NCI-H146 treated with DMSO at 0.1 percent for 48 hours (cell line): ENCODE results near the gene PTGS1.
"Not testable (repeated sequence)": the region's sequence is repeated elsewhere in the genome, so short reads cannot be mapped to it uniquely, and the experiment has no call there.

Source experiments
- DNase-seq: peaks from one replicate; lab custom pipeline; 2025; ENCODE audit not compliant: unreplicated experiment; lab: John Stamatoyannopoulos, UW

The PTGS1 gene

DNA sequence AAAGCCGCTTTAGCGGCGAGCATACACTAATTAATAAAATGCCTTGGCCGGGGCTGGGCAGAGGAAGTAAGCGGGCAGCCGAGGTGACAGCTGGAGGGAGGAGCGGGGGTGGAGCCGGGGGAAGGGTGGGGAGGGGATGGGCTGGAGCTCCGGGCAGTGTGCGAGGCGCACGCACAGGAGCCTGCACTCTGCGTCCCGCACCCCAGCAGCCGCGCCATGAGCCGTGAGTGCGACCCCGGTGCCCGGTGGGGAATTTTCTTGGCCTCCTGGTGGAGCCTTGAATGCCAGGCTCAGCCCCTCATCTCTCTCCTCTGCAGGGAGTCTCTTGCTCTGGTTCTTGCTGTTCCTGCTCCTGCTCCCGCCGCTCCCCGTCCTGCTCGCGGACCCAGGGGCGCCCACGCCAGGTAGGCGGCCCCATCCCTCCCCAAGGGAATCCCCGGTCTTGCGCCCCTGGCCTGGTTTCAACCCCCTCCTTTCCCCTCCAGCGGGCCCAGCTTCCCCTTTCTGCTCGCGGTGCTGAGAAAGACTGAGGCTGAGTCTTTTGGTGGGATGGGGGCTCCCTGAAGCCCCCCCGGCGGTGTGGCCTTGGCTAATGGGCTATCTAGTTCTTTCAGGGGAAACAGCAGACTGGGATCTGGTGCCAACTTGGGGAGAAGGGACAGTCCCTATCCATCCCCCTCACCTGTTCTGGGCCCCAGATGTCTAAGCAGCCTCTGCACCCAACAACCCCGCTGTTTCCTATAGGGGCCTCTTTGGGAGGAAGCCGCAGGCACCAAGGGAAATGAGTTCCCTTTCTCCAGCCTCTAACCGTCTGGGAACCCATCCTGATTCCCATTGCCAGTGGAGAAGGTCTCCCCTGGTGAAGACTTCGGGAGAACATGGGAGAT is at the start of gene PTGS1:
TSS of gene PTGS1 (plus strand) at position 156 of the 887 bp plus-strand sequence. CDS start at position 217, 61 bp downstream.
- DNase-seq: peak; percentile 14

DNA sequence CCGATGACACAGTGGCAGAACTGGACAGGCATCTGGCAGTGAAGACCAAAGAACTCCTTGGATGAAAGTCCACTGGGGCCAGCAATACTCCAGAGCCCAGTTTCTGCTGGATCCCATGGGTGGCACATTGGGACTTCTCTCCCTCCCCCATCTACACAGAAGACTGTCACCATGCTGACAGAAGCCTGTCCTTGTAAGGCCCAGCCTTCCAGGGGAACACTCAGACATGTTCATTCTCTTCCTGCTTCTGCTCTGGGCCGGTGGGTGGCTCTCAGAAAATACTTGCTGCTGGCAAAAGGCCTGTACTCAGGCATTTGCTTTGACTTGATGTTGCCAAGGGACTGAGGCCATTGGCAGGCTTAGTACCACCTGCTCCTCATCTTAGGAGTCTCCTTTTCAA is 48.3 kb upstream of the PTGS1 start:
- DNase-seq: no peak

DNA sequence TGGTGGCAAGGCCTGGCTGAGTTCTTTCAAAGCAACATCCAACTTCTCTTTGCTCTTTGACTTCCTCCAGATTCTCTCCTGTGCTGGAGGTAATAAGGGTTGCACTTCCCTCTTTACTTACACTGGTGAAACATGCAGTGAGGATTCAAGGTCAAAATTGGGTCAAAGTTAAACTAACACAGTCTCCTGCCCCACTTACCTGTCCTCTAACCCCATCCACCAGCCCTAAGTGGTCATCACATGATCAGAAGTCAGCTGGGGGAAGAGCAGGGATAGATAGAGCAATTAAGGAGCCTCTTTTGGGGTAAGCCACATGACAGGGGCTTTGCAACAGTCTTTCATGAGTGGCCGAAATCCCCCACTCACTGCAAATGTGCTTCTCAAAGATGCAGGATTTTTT is 46.2 kb upstream of the PTGS1 start:
- DNase-seq: not testable (repeated sequence)

DNA sequence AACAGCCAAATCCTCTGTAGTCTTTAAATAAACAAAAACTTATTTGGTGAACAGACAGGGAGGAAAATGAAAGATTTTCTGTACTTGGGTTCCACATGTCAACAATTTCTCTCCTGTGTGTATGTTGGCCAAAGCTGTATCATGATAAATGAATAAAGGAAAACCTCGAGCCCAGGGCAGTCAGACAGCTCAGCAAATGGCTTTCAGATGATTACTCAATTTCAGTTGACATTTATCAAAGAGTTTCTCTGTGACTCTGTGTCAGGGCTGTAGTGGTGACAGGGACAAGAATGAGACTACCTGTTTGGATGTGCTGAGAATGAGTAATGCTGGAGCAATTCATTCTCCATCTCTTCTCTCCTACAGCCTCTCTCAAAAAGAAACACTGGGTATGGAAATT is 45.7 kb upstream of the PTGS1 start:
- no peak for DNase-seq

DNA sequence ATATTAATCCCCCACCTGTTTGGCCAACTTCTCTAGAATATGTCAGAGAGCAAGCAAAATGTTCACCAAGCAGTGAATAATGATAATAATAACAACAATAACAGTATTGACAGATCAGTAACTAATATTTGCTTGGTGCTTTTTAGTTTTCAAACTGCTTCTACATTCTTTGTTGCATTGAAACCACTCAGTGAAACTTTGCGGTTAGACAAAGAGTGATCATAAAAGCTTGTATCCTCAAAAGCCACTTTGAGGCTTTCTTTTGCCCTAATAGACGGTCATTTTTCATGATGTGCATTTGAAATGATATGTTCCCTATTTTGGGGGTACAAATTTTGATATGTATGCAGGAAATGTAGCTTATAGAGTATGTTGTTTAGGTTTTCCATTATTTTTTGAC is 43.6 kb upstream of the PTGS1 start:
- DNase-seq: no peak

DNA sequence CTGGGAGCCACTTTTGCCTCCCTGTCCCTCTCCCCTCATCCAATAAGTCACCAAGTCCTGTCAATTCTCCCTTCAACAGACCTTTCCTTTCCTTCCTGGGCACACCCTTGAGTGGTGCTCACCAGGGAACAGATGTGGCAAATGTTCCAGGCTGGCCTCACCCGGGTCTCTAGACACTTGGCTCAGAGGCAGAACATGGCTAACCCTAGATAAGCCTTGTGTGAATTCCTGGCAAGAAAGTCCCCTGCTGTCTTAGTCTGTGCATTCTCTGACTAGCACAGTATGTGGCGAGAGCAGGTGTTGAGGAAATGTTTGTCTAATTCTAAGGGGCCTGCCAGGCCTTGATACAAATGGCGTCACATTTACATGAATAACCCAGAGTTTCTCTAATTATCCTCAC is 41.2 kb upstream of the PTGS1 start:
- DNase-seq: peak; percentile 64

DNA sequence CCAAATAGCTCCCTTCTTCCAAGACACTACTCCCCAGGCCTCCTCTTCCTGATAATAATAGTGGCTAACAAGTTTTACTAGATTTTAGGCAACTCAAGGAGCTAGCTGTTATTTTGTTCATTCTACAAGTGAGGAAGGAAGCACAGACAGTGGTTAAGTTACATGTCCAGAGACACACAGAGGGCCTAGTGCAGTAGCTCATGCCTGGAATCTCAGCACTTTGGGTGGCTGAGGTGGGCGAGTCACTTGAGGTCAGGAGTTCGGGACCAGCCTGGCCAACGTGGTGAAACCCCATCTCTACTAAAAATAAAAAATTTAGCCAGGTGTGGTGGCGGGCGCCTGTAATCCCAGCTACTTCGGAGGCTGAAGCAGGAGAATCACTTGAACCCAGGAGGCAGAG is 40.4 kb upstream of the PTGS1 start:
- not testable (repeated sequence) for DNase-seq

DNA sequence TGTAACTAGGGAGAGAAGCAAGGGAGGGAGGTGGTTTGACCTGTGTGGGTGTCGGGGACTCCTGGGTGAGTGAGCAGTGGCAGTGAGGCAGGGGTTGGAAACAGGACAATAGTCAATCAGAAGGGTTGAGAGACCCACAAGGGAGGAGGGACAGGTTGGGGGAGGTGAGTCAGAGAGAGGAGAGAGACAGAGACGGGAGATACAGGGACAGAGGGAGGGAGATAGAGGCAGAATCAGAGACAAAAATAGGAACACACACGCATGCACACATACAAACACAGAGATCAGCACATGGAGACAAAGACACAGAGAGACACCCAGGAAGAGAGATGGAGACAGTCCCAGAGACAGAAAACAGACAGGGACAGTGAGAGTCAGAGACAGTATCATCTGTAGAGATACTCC is 39.3 kb upstream of the PTGS1 start:
- DNase-seq: no peak

DNA sequence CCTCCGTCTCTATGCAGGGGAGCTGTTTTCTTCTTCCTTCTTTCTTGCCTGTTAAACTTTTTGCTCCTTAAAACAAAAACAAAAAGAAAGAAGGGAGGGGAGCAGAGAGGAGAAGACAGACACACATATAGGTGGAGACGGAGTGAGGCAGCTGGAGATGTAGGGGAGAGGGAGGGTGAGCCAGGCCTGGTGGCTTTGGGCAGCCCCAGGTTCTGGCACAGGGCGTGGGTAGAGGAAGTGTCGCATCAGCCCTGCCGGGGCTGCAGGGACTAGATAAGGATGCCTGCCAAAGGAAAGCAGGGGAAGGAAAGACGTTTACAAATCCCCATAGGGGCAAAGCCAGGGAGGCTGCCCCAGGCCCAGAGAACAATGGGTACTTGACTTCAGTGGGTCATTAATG is 38.7 kb upstream of the PTGS1 start:
- DNase-seq: no peak

DNA sequence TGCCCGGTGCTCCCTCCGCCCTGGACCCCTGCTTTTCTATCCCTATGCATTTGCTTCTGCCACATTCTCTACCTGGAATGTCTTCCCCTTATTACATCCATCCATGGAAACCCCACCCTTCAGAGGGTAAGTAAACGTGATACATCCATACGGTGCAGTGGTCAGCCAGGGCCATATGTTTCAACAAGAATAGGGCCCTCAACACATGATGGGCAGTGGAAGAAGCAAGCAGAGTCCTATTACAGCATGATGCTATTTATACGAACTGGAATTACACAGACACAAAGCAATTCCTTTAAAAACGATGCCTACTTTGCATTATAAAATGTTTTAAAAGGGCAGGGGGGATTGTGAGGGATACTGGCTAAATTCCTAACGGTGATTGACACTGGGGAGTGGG is 38.2 kb upstream of the PTGS1 start:
- DNase-seq: no peak

DNA sequence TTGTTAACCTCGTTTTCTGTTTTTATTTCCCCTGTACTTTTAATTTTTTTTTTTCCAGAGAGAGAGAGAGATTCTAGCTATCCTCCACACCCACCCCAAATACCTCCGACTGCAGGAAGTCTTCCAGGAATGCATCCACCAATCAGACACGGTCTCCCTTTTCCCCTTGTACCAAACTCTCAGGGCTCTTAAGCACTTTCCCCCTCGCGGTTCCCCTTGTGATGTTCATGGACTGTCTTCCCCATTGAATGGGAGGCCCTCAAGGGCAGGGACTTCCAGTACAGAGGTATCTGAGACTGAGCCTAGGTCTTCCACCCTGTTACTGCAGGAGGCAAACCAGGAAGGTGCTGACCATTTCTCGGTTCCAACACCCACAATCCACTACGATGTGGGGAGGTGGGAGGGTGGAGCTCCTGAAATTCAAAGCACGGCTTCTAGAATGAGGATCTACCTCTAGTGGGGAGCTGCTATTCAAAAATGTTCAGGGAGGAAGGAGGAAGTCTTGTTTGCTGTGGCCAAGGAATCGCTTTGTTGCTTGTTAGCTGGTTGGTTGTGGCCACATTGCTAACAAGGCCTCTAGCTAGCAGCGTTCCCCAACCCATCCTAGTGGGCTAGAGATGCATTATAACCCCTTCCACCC is 37.5 kb upstream of the PTGS1 start:
- DNase-seq: no peak

DNA sequence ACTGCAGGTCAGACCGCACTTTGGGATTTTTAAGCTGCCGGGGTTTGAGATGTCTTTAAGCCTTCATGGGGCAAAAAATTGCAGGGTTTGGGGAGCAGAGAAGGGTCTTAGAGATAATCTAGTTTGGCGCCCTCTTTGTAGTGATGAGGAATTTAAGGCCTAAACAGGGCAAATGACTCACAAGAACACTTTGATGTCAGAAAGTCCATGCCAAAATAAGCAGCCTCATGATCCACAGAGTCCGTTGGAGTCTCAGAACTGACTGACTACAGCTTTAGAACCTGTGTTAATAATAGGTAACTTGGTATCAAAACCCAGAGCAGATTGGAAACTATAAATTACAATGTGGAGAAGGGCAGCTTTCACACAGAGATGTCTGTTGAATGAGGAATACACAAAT is 35.9 kb upstream of the PTGS1 start:
- DNase-seq: no peak

DNA sequence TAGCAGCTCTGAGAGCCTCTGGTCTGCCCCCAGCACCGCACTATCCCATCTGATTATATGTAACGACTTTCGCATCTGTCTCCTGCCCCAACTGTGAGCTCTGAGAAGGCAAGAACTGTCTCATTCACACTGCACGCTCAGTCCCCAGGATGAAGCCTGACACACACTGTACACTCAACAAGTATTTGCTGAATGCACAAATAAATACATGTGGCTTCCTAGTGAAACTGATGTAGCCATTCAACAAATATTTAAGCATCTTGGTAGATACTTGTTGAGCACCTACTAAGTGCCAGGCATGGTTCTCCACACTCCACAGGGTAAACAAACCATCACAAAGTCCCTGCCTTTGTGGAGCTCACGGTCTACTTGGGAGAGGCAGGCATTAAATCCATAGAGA is 34.6 kb upstream of the PTGS1 start:
- no peak for DNase-seq

DNA sequence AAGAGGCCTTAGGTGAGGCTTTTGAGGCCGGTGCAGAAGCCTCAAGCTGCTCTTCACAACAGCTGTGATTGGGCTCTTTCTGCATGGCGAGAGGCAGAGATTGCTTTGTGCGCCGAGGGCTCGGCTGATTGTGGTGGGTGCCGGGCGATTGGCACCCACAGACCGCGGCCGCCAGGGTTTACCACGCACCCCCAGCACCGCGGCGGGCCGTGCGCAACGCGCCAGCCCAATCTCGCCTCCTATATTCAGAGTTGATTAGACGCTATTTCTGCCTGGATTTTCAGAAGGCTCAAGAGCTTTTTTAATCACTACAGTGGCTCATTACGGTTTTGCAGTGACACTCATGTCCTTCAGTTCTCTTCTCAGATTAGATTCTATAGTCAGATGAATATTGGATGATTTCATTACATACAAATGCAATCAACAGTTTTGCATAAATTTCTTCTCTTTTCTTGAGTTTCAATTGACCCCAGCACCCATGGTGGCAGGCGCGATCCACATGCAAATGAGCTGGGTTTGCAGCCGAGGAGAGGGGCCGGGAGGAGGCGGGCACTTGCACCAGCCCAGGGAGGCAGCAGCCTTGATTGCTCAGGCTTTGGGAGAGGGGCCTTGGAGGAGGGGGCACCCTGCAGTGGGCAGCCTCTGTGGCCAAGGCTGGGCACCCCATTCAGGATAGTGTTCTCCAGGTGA is 33.8 kb upstream of the PTGS1 start:
- no peak for DNase-seq

DNA sequence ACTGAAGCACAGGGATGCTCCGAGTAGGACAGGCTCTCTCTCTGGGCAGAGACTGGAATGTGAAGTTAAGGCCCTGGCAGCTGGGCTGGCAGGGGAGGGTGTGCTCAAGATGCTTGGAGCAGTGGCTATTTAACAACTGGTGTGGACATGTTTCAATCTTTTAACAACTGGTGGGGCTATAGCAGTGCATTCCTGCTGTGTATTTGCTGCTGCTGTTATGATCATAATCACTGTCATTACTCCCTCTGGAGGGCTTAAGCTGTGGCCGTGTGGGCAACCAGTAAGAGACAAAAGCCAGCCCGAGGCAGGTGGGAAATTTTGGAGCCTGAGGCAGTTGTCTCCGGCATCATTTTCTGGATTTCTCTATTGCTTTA is 33.3 kb upstream of the PTGS1 start:
- DNase-seq: no peak

DNA sequence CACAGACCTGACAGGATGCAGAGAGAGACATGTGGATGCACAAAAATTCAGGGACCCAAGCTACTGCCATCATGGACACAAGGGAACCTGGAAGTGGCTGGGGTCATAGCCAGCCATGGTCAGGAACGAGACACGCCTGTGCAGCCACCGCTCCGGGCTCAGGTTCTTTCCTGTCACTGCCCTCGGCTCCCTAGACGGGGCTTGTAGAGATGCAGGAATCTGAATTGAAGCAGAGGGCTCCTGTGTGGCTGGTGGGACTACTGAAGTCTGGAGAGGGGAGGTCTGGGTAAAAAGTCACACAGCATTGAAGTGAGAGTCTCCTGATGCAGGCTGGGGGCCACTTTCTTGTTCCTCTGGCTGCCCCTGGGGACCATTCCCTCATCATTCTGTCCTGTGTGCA is 32.3 kb upstream of the PTGS1 start:
- DNase-seq: no peak

DNA sequence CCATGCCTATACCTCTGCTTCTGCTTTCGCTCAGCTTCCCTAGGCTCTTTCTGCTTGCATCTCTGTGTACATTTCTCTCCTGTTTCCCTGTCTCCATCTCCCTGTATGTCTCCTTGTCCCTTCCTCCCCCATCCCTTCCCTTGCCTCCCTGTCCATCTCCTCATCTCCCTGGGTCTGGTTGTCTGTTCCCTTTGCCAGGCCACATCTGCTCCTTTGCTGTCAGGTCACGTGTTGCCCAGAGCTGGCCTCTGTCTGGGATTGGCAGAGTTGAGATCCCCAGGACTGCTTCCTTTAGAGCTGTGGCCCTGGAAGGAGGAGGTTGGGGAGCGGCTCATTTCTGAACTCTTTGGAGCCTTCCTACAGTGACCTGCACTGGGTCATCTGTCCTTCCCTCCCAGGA is 31.8 kb upstream of the PTGS1 start:
- no peak for DNase-seq

DNA sequence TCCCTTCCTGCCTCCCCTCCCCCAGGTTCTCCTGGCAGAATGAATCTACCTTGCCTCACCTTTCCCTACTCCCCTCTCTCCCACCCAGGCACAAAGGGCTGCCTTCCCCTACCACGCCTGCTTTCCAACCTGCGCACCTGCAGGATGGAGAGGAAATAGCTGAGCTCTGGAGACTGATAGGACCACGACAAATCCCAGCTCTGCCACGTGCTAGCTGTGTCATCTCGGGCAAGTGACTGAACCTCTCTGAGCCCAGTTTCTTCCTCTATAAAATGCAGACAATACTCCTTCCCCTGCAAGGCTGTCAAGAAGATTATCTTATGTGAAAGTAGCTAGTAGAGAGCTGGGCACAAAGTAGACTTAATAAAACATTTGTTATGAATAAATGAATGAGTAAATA is 31.2 kb upstream of the PTGS1 start:
- no peak for DNase-seq

DNA sequence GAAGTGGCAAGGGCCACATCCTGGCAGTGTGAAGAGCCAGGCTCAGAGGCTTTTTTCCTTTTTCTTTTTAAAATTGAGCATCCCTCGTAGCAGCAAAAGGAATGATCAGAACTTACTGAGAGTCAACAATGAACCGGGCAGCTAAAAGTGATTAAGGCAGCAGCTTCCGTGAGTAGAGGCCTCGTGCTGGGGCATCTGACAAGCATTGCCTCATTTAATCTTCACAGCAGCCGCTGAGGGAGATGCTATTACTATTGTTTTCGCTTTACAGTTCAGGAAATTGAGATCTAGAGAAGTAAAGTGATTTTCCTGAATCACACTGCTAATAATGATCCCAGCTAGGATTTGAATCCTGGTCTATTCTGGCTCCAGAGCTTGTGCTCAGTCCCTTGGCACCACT is 30.7 kb upstream of the PTGS1 start:
- no peak for DNase-seq

DNA sequence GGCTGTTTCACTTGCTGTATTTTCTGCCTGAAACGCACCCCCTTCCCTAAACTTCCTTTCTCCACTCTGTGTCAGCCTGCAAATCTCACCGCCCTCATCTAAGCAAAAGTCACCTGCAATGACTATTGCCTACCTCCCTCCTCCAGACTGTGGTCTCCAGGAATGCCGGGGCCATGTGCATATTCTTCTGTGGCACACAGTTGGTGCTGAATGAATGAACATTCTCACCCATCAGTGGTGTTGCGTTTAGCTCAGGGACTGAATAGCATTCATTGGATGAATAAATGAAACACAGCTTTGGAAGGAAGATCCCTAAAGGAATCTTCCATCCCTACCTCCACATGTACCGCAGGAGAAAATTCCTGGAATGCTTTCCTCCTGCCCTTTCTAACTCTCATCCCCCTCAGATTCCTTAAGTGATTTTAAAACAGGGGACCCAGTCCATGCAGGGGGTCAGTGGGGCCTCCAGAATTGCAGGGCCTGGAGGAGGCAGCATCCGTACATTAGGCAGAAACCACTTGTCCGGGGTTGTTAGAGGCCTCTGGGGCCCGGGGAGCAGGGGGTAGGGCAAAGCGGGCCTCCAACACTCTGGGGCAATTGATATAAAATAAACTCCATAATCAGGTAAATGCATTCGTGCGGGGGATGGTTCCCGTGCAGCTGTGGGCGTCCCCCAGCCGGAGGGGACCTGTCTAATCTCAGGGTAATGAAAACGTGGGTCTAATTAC is 28.3 kb upstream of the PTGS1 start:
- DNase-seq: no peak
